Neural progenitor cell (in vitro differentiated cells): ENCODE measurements around the gene VTA1.

Experiments
- CTCF ChIP-seq: fragments of 200-600 bp; sonication (generic); IDR thresholded peaks from 2 replicates; pipeline ENCODE4 v1.5.1; 2017; ENCODE audit warnings: antibody characterized with exemption, mild to moderate bottlenecking
- EZH2 ChIP-seq: fragments of 200-600 bp; sonication (generic); IDR thresholded peaks from 2 replicates; pipeline ENCODE4 v1.6.1; 2017; ENCODE audit warnings: antibody characterized with exemption, mild to moderate bottlenecking, moderate library complexity
- EZH2phosphoT487 ChIP-seq: fragments of 200-600 bp; sonication (generic); IDR thresholded peaks from 2 replicates; pipeline ENCODE4 v1.6.1; 2017; ENCODE audit warnings: antibody characterized with exemption

- no peak for TF ChIP-seq CTCF
- no peak for TF ChIP-seq EZH2phosphoT487
- no peak for TF ChIP-seq EZH2
These were observed 20.0 kb downstream of the VTA1 start for GRCh38 chr6:142167071-142167470.
